ENCODE data around the gene VMP1. TPM values are rescaled to one million over a fixed set of nuclear protein-coding genes. Genes with fewer than 3 reads are reported as not detected.
"Not testable (repeated sequence)": the region's sequence is repeated elsewhere in the genome, so short reads cannot be mapped to it uniquely, and the experiment has no call there.

The VMP1 gene
- total and polyA plus RNA-seq, 2 of the 4 experiments (the other 2 are of a cell fraction): 89.8 to 197 TPM

DNA sequence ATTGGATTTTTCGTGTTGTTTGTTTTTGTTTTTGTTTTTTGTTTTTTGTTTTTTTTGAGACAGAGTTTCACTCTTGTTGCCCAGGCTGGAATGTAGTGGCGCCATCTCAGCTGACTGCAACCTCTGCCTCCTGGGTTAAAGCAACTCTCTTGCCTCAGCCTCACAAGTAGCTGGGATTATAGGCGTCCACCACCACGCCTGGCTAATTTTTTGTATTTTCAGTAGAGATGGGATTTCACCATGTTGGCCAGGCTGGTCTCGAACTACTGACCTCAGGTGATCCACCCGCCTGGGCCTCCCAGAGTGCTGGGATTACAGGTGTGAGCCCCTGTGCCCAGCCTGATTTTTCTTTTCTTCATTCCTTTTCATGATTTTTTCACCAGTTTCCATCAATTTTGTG lies 73.1 kb downstream of the VMP1 start:
- H4K91ac ChIP-seq (ENCODE audit: insufficient read depth, low read depth, low read length); H4K8ac ChIP-seq (ENCODE audit: low read depth in 2 of 2, low read length in 2 of 2); H3K36me3 ChIP-seq (ENCODE audit: control insufficient read depth, insufficient read depth, low read length); H3K4me1 ChIP-seq (ENCODE audit: control insufficient read depth, insufficient read depth, low read length); H3K9me1 ChIP-seq (ENCODE audit: insufficient read depth, low read length); H2AK9ac ChIP-seq (replicated peaks; ENCODE audit: low read depth, low read length, poor library complexity); in situ Hi-C loops (cut with MboI; ENCODE audit: low sequenced_read_pairs); H2BK5ac ChIP-seq (ENCODE audit: low read depth, low read length, poor library complexity, severe bottlenecking); dilution Hi-C loops (cut with HindIII; ENCODE audit: low sequenced_read_pairs, unreplicated experiment); H3K14ac ChIP-seq (replicated peaks; ENCODE audit: low read depth, low read length); ATAC-seq (ENCODE audit: low read depth); H2AK5ac ChIP-seq (ENCODE audit: low read depth, low read length); H3K27me3 ChIP-seq (ENCODE audit: control insufficient read depth, insufficient read depth, low read length); H3K4me2 ChIP-seq (ENCODE audit: low read depth, low read length); H2BK120ac ChIP-seq (ENCODE audit: low read depth, low read length); DNase-seq; H3K18ac ChIP-seq (ENCODE audit: low read depth, low read length); H2AFZ ChIP-seq (replicated peaks; ENCODE audit: low read length, poor library complexity); H3K56ac ChIP-seq (ENCODE audit: extremely low read depth, insufficient read depth, low read length); H4K20me1 ChIP-seq (ENCODE audit: insufficient read depth, low read length); H3K9ac ChIP-seq (ENCODE audit: low read depth, low read length); H3K9me3 ChIP-seq (ENCODE audit: control insufficient read depth, insufficient read depth, low read length); H3K23ac ChIP-seq (ENCODE audit: low read depth, low read length); intact Hi-C loops (cut with micrococcal nuclease); H3K4ac ChIP-seq (ENCODE audit: low read depth, low read length); H3K4me3 ChIP-seq (ENCODE audit: insufficient read depth, low read depth, low read length); H2BK20ac ChIP-seq (ENCODE audit: low read depth, low read length); H4K5ac ChIP-seq (ENCODE audit: low read depth, low read length); H3K27ac ChIP-seq (ENCODE audit: insufficient read depth, low read length); H2BK15ac ChIP-seq (ENCODE audit: low read depth, low read length); CTCF ChIA-PET; BruUV-seq (replicated peaks): not testable (repeated sequence)
- POLR2A ChIA-PET (ENCODE audit: unreplicated experiment): interaction anchor here (0.5 kb wide), 1 partner anchor 10 kb away, joined by 3 read pairs; no protein-coding TSS in a partner anchor
- H3K79me1 ChIP-seq (ENCODE audit: low read depth in 1 of 2, low read length in 2 of 2): peaks cover 12 to 42% of the 10 kb centered on the region in 2 experiments
- WGBS, 2 experiments (ENCODE audit: extremely low coverage in 2 of 2, insufficient read length in 1 of 2): no CpG with 5 or more reads among the region's 6 CpGs

All from IMR-90 (cell line).